Testis (tissue), 3 donors: Measurements from ENCODE around the gene TSPAN6. TPM values are rescaled to one million over a fixed set of nuclear protein-coding genes. Genes with fewer than 3 reads are reported as not detected.

ENCODE experiments used
- DNase-seq: peaks from one replicate; pipeline ENCODE4 v3.0.0-alpha.2; 2019
- H3K27ac ChIP-seq, 2 donors: fragments of 200-600 bp; sonication (generic); one replicate each; pipeline ENCODE4 v1.5.1; 2019
- H3K27me3 ChIP-seq: fragments of 200-600 bp; sonication (generic); one replicate; pipeline ENCODE4 v1.5.1; 2019
- H3K36me3 ChIP-seq: fragments of 200-600 bp; sonication (generic); one replicate; pipeline ENCODE4 v1.5.1; 2017; ENCODE audit warnings: low read depth; ENCODE audit errors: missing control alignments
- H3K4me1 ChIP-seq: fragments of 200-600 bp; sonication (generic); one replicate; pipeline ENCODE4 v1.5.1; 2019
- H3K4me3 ChIP-seq, 2 donors: fragments of 200-600 bp; sonication (generic); one replicate each; pipeline ENCODE4 v1.5.1; 2017 to 2019
- H3K9me3 ChIP-seq: fragments of 200-600 bp; sonication (generic); one replicate; pipeline ENCODE4 v1.5.1; 2017
- CTCF ChIP-seq, 3 experiments: fragments of 450-650 bp in 2 of 3; fragments of 200-600 bp in 1 of 3; sonication (generic) in 1 of 3; IDR thresholded peaks; one replicate each; pipeline ENCODE4 v1.5.1; 2016 to 2019; ENCODE audit warnings: antibody characterized with exemption in 3 of 3, mild to moderate bottlenecking in 2 of 3, moderate library complexity in 1 of 3
- POLR2A ChIP-seq: fragments of 450-650 bp; IDR thresholded peaks from one replicate; pipeline ENCODE4 v1.6.1; 2017; ENCODE audit warnings: antibody characterized with exemption, mild to moderate bottlenecking, moderate library complexity
- WGBS, 2 donors: methylation state at CpG; one replicate each; pipeline ENCODE4 v1.1.5; 2018; 5-methylcytosine and 5-hydroxymethylcytosine counted together
- intact Hi-C: fragments of 100-400 bp; cut with DNase I; formaldehyde crosslinking; loops from one replicate; pipeline ENCODE4 v1.15.1; 2023; ENCODE audit warnings: low total_unique reads
- polyA plus RNA-seq: library from polyadenylated mRNA; stranded (reverse); fragments of 350-450 nt; fragmentation: Illumina TruSeq; extraction: RNeasy Lipid Tissue Mini Kit (QIAGEN cat#74804); gene quantifications from one replicate; pipeline ENCODE4 v1.2.3, GENCODE V29; 2014; ENCODE audit warnings: low read depth, low replicate concordance; ENCODE audit not compliant: insufficient read depth
- total RNA-seq, 2 donors: library from RNA; depleted of rRNA; stranded (reverse); fragments of >200 nt; gene quantifications; one replicate each; pipeline ENCODE4 v1.2.3, GENCODE V29; 2016

TSPAN6 gene
- total and polyA plus RNA-seq, 3 donors from 2014 or later = 47.3 to 133 (median 77.3) TPM

- Histone ChIP-seq H3K4me1 (no peaks in the 10 kb centered on the region), H3K36me3 (no peaks in the 10 kb centered on the region), H3K27me3 (no peaks in the 10 kb centered on the region), H3K27ac (peak within 1 kb of the TSS in 1 of 2 donors; percentile 50), H3K9me3 (no peaks in the 10 kb centered on the region), H3K4me3 (no peak within 1 kb of the TSS)
- intact Hi-C loops = no loop called here
- DNase-seq = peak; percentile 42
- 31 to 39% methylated on average over 10 to 11 of the region's 11 CpGs for WGBS, 2 donors
- TF ChIP-seq POLR2A (no peak), CTCF (IDR thresholded peaks at IDR 0.05) (no peak)
Observed at GRCh38 chrX:100643956-100644860, 7.6 kb upstream of the TSPAN6 start, which contains the start of gene SRPX2. TSS of gene SRPX2 (plus strand) at chrX:100644199. CDS start at chrX:100646323, 2,124 bp downstream.

GRCh38 chrX:100643212-100643611, 6.6 kb upstream of the TSPAN6 start:
- 91 to 98% methylated on average over 10 to 11 of the region's 11 CpGs for WGBS, 2 donors

GRCh38 chrX:100642290-100642689, 5.7 kb upstream of the TSPAN6 start:
- H3K36me3 ChIP-seq = no peaks in the 10 kb centered on the region
- no peak overlapping the region for H3K4me3 ChIP-seq
- no peak for TF ChIP-seq CTCF (IDR thresholded peaks at IDR 0.05)
- TF ChIP-seq POLR2A = no peak
- H3K9me3 ChIP-seq = no peaks in the 10 kb centered on the region
- no peaks in the 10 kb centered on the region for H3K27me3 ChIP-seq
- intact Hi-C loops = no loop called here
- H3K27ac ChIP-seq = no peak overlapping the region
- no peaks in the 10 kb centered on the region for H3K4me1 ChIP-seq
- no peak for DNase-seq
- 75 to 82% methylated on average over 3 of the region's 3 CpGs for WGBS, 2 donors

More at GRCh38 chrX:100643212-100643611, 6.6 kb upstream of the TSPAN6 start:
- H3K9me3 ChIP-seq = no peaks in the 10 kb centered on the region
- no peaks in the 10 kb centered on the region for H3K36me3 ChIP-seq
- no peaks in the 10 kb centered on the region for H3K4me1 ChIP-seq
- no peaks in the 10 kb centered on the region for H3K27me3 ChIP-seq
- H3K27ac ChIP-seq = no peak overlapping the region
- H3K4me3 ChIP-seq = no peak overlapping the region
- no peak for TF ChIP-seq CTCF (IDR thresholded peaks at IDR 0.05)
- TF ChIP-seq POLR2A = no peak
- intact Hi-C loops = no loop called here
- DNase-seq = no peak

GRCh38 chrX:100635989-100636320, 651 bp downstream of the TSPAN6 start:
- H3K4me1 ChIP-seq = no peaks in the 10 kb centered on the region
- H3K36me3 ChIP-seq = no peaks in the 10 kb centered on the region
- no peak for DNase-seq
- 9 to 21% methylated on average over 3 to 7 of the region's 8 CpGs for WGBS, 2 donors
- no peaks in the 10 kb centered on the region for H3K27me3 ChIP-seq
- TF ChIP-seq CTCF (IDR thresholded peaks at IDR 0.05) = no peak
- no peak for TF ChIP-seq POLR2A
- H3K27ac ChIP-seq = peak overlapping the region; percentile 69 to 75
- peak overlapping the region; percentile 60 to 61 for H3K4me3 ChIP-seq
- H3K9me3 ChIP-seq = no peaks in the 10 kb centered on the region
- intact Hi-C loops = loop anchor here (10.0 kb wide), 1 partner anchor 121 kb away; no protein-coding TSS in a partner anchor
